ACC112 (cell line): Measurements from ENCODE around the gene PINK1.
"Not testable (repeated sequence)": the region's sequence is repeated elsewhere in the genome, so short reads cannot be mapped to it uniquely, and the experiment has no call there.

ENCODE experiments used
- H2AFZ ChIP-seq: fragments of 200-600 bp; sonication (generic); one replicate; pipeline ENCODE4 v1.6.0; 2017; ENCODE audit warnings: antibody characterized with exemption, low read length; ENCODE audit not compliant: unreplicated experiment
- H3K27ac ChIP-seq: fragments of 200-600 bp; sonication (generic); 2 replicates; pipeline ENCODE4 v1.5.1; 2014; ENCODE audit warnings: low read depth, mild to moderate bottlenecking, antibody characterized with exemption, low read length, moderate library complexity
- H3K27me3 ChIP-seq: fragments of 200-600 bp; sonication (generic); 2 replicates; pipeline ENCODE4 v1.6.1; 2014; ENCODE audit warnings: mild to moderate bottlenecking, antibody characterized with exemption, low read length, moderate library complexity, mixed read lengths; ENCODE audit not compliant: insufficient read depth
- H3K36me3 ChIP-seq: fragments of 200-600 bp; sonication (generic); 2 replicates; pipeline ENCODE4 v1.6.1; 2016; ENCODE audit warnings: mild to moderate bottlenecking, antibody characterized with exemption, low read length, moderate library complexity, mixed read lengths; ENCODE audit not compliant: insufficient read depth
- H3K4me1 ChIP-seq: fragments of 200-600 bp; sonication (generic); one replicate; pipeline ENCODE4 v1.6.1; 2016; ENCODE audit warnings: low read length, mixed read lengths; ENCODE audit not compliant: insufficient read depth, unreplicated experiment, control insufficient read depth
- H3K4me3 ChIP-seq: fragments of 200-600 bp; sonication (generic); 2 replicates; pipeline ENCODE4 v1.5.1; 2014; ENCODE audit warnings: mild to moderate bottlenecking, low read depth, low read length
- H3K79me2 ChIP-seq: fragments of 200-600 bp; sonication (generic); one replicate; pipeline ENCODE4 v1.6.0; 2016; ENCODE audit warnings: low read length; ENCODE audit not compliant: control insufficient read depth, unreplicated experiment, insufficient read depth

Gene PINK1

GRCh38 chr1:20663365-20663764, 30.1 kb downstream of the PINK1 start:
- Histone ChIP-seq H3K79me2 (peaks cover 28% of the 10 kb centered on the region), H3K27ac (no peak overlapping the region), H3K4me3 (no peak overlapping the region), H3K27me3 (no peaks in the 10 kb centered on the region), H3K36me3 (0 out of 2 replicates have a peak, but pooled peaks cover 2% of the 10 kb centered on the region), H3K4me1 (peaks cover 15% of the 10 kb centered on the region), H2AFZ (no peak overlapping the region)

GRCh38 chr1:20663969-20664715, 30.9 kb downstream of the PINK1 start:
- Histone ChIP-seq H2AFZ (no peak overlapping the region), H3K36me3 (no peaks in the 10 kb centered on the region), H3K79me2 (peaks cover 21% of the 10 kb centered on the region), H3K4me3 (no peak overlapping the region), H3K27ac (no peak overlapping the region), H3K4me1 (peaks cover 15% of the 10 kb centered on the region), H3K27me3 (no peaks in the 10 kb centered on the region)

GRCh38 chr1:20665726-20666125, 32.5 kb downstream of the PINK1 start:
- no peak overlapping the region for H2AFZ ChIP-seq
- no peaks in the 10 kb centered on the region for H3K36me3 ChIP-seq
- H3K27ac ChIP-seq: no peak overlapping the region
- H3K79me2 ChIP-seq: peaks cover 6% of the 10 kb centered on the region
- no peak overlapping the region for H3K4me3 ChIP-seq
- H3K27me3 ChIP-seq: no peaks in the 10 kb centered on the region
- H3K4me1 ChIP-seq: peaks cover 6% of the 10 kb centered on the region

GRCh38 chr1:20666146-20666545, 32.9 kb downstream of the PINK1 start:
- no peak overlapping the region for H3K4me3 ChIP-seq
- no peak overlapping the region for H3K27ac ChIP-seq
- H3K79me2 ChIP-seq: peaks cover 1% of the 10 kb centered on the region
- H3K27me3 ChIP-seq: no peaks in the 10 kb centered on the region
- H2AFZ ChIP-seq: no peak overlapping the region
- peaks cover 6% of the 10 kb centered on the region for H3K4me1 ChIP-seq
- no peaks in the 10 kb centered on the region for H3K36me3 ChIP-seq

- Histone ChIP-seq H3K4me1 (peaks cover 6% of the 10 kb centered on the region), H3K27ac (no peak overlapping the region), H3K79me2 (no peaks in the 10 kb centered on the region), H3K36me3 (no peaks in the 10 kb centered on the region), H2AFZ (no peak overlapping the region), H3K27me3 (no peaks in the 10 kb centered on the region), H3K4me3 (no peak overlapping the region)
These were observed 33.5 kb downstream of the PINK1 start for GRCh38 chr1:20666804-20667203.

- Histone ChIP-seq H3K4me1 (no peaks in the 10 kb centered on the region), H3K27me3 (no peaks in the 10 kb centered on the region), H3K27ac (no peak overlapping the region), H3K79me2 (no peaks in the 10 kb centered on the region), H2AFZ (no peak overlapping the region), H3K4me3 (no peak overlapping the region), H3K36me3 (no peaks in the 10 kb centered on the region)
These were observed 35.3 kb downstream of the PINK1 start for GRCh38 chr1:20668581-20668980.

- Histone ChIP-seq H3K27ac (no peak overlapping the region), H2AFZ (no peak overlapping the region), H3K4me3 (no peak overlapping the region), H3K27me3 (no peaks in the 10 kb centered on the region), H3K79me2 (no peaks in the 10 kb centered on the region), H3K36me3 (no peaks in the 10 kb centered on the region), H3K4me1 (no peaks in the 10 kb centered on the region)
These were observed 37.7 kb downstream of the PINK1 start for GRCh38 chr1:20670936-20671335.

- H3K4me3 ChIP-seq: no peak overlapping the region
These were observed 39.0 kb downstream of the PINK1 start for GRCh38 chr1:20672265-20672632.

GRCh38 chr1:20673626-20674025, 40.4 kb downstream of the PINK1 start:
- H3K4me1 ChIP-seq, H3K79me2 ChIP-seq, H3K36me3 ChIP-seq, H3K27me3 ChIP-seq, H2AFZ ChIP-seq, H3K27ac ChIP-seq, H3K4me3 ChIP-seq: not testable (repeated sequence)

More at GRCh38 chr1:20672265-20672632, 39.0 kb downstream of the PINK1 start:
- Histone ChIP-seq H3K4me1 (no peaks in the 10 kb centered on the region), H3K27me3 (no peaks in the 10 kb centered on the region), H3K79me2 (no peaks in the 10 kb centered on the region), H3K27ac (no peak overlapping the region), H2AFZ (no peak overlapping the region), H3K36me3 (no peaks in the 10 kb centered on the region)

GRCh38 chr1:20678599-20678998, 45.3 kb downstream of the PINK1 start:
- Histone ChIP-seq H3K27ac (no peak overlapping the region), H2AFZ (no peak overlapping the region), H3K27me3 (no peaks in the 10 kb centered on the region), H3K36me3 (no peaks in the 10 kb centered on the region), H3K4me3 (no peak overlapping the region), H3K4me1 (no peaks in the 10 kb centered on the region), H3K79me2 (no peaks in the 10 kb centered on the region)

- Histone ChIP-seq H3K4me3 (no peak overlapping the region), H3K4me1 (no peaks in the 10 kb centered on the region), H3K36me3 (no peaks in the 10 kb centered on the region), H2AFZ (no peak overlapping the region), H3K27me3 (no peaks in the 10 kb centered on the region), H3K27ac (no peak overlapping the region), H3K79me2 (no peaks in the 10 kb centered on the region)
These were observed 47.0 kb downstream of the PINK1 start for GRCh38 chr1:20680269-20680668.
